IMR-90 (cell line): ENCODE results near the gene TBX4. TPM values are rescaled to one million over a fixed set of nuclear protein-coding genes. Genes with fewer than 3 reads are reported as not detected.

Experiments used
- ATAC-seq: fragments of 200-7000 bp; cut with Tn5 transposase; 2 replicates; pipeline ENCODE4 v1.9.1; 2020; ENCODE audit warnings: low read depth, mild to moderate bottlenecking, moderate library complexity
- BruUV-seq: library from RNA; stranded (reverse); fragments of 400-500 nt; replicated peaks from 2 replicates; lab custom pipeline; 2021; lab: Mats Ljungman, UMichigan
- CTCF ChIA-PET: fragments of 300-600 bp; formaldehyde crosslinking; extraction: SDS; loops from one replicate; lab custom pipeline; 2021; ENCODE audit warnings: antibody characterized with exemption; lab: Yijun Ruan, JAX
- POLR2A ChIA-PET: fragments of 300-600 bp; sonication (Branson Sonifier 250); formaldehyde crosslinking; loops from one replicate; lab custom pipeline; 2022; ENCODE audit warnings: antibody characterized with exemption; ENCODE audit not compliant: unreplicated experiment; lab: Charles Lee
- DNase-seq: peaks from one replicate; pipeline ENCODE4 v3.0.0; 2013
- H2AFZ ChIP-seq: replicated peaks from 2 replicates; pipeline ENCODE3; 2013; ENCODE audit warnings: low read length, mild to moderate bottlenecking; ENCODE audit not compliant: poor library complexity
- H2AK5ac ChIP-seq: 2 replicates; pipeline ENCODE4 v1.6.1; 2013; ENCODE audit warnings: low read depth, low read length, inconsistent platforms
- H2AK9ac ChIP-seq: replicated peaks from 2 replicates; pipeline ENCODE3; 2013; ENCODE audit warnings: mild to moderate bottlenecking, low read depth, low read length, moderate library complexity; ENCODE audit not compliant: poor library complexity
- H2BK120ac ChIP-seq: 2 replicates; pipeline ENCODE4 v1.6.1; 2013; ENCODE audit warnings: low read depth, low read length, inconsistent platforms
- H2BK15ac ChIP-seq: 3 replicates; pipeline ENCODE4 v1.6.1; 2013; ENCODE audit warnings: low read depth, low read length, inconsistent platforms
- H2BK20ac ChIP-seq: 2 replicates; pipeline ENCODE4 v1.6.1; 2013; ENCODE audit warnings: low read depth, mild to moderate bottlenecking, inconsistent platforms, low read length, moderate library complexity
- H2BK5ac ChIP-seq: 2 replicates; pipeline ENCODE4 v1.6.1; 2013; ENCODE audit warnings: mild to moderate bottlenecking, low read depth, low read length, inconsistent platforms; ENCODE audit not compliant: poor library complexity, severe bottlenecking
- H3K14ac ChIP-seq: replicated peaks from 2 replicates; pipeline ENCODE4 v1.6.1; 2013; ENCODE audit warnings: low read depth, low read length, inconsistent platforms
- H3K18ac ChIP-seq: 2 replicates; pipeline ENCODE4 v1.6.1; 2013; ENCODE audit warnings: low read depth, low read length, control low read depth
- H3K23ac ChIP-seq: 2 replicates; pipeline ENCODE4 v1.6.1; 2013; ENCODE audit warnings: low read depth, low read length, inconsistent platforms
- H3K27ac ChIP-seq: 2 replicates; pipeline ENCODE4 v1.5.1; 2013; ENCODE audit warnings: mild to moderate bottlenecking, control low read depth, low read length; ENCODE audit not compliant: insufficient read depth
- H3K27me3 ChIP-seq: 2 replicates; pipeline ENCODE4 v1.6.1; 2013; ENCODE audit warnings: low read length; ENCODE audit not compliant: control insufficient read depth, insufficient read depth
- H3K36me3 ChIP-seq: 2 replicates; pipeline ENCODE4 v1.6.1; 2013; ENCODE audit warnings: low read length, mixed read lengths; ENCODE audit not compliant: control insufficient read depth, insufficient read depth
- H3K4ac ChIP-seq: 2 replicates; pipeline ENCODE4 v1.6.1; 2013; ENCODE audit warnings: low read depth, low read length, inconsistent platforms
- H3K4me1 ChIP-seq: 2 replicates; pipeline ENCODE4 v1.6.1; 2013; ENCODE audit warnings: low read length, mixed read lengths; ENCODE audit not compliant: control insufficient read depth, insufficient read depth
- H3K4me2 ChIP-seq: 2 replicates; pipeline ENCODE4 v1.6.1; 2013; ENCODE audit warnings: low read depth, mild to moderate bottlenecking, control low read depth, low read length, moderate library complexity
- H3K4me3 ChIP-seq: 2 replicates; pipeline ENCODE4 v1.5.1; 2013; ENCODE audit warnings: low read depth, mild to moderate bottlenecking, control low read depth, low read length, moderate library complexity; ENCODE audit not compliant: insufficient read depth
- H3K56ac ChIP-seq: 2 replicates; pipeline ENCODE4 v1.6.1; 2013; ENCODE audit warnings: low read length, inconsistent platforms; ENCODE audit not compliant: insufficient read depth; ENCODE audit errors: extremely low read depth
- H3K79me1 ChIP-seq, 2 experiments: 2 replicates each; pipeline ENCODE4 v1.6.1; 2013; ENCODE audit warnings: low read length in 2 of 2, inconsistent platforms in 1 of 2, low read depth in 1 of 2
- H3K9ac ChIP-seq: 2 replicates; pipeline ENCODE4 v1.6.1; 2013; ENCODE audit warnings: low read depth, low read length, control low read depth
- H3K9me1 ChIP-seq: 2 replicates; pipeline ENCODE4 v1.6.1; 2013; ENCODE audit warnings: low read length, inconsistent platforms; ENCODE audit not compliant: insufficient read depth
- H3K9me3 ChIP-seq: 2 replicates; pipeline ENCODE4 v1.6.1; 2013; ENCODE audit warnings: low read length; ENCODE audit not compliant: control insufficient read depth, insufficient read depth
- H4K20me1 ChIP-seq: 2 replicates; pipeline ENCODE4 v1.6.1; 2013; ENCODE audit warnings: low read length, inconsistent platforms; ENCODE audit not compliant: insufficient read depth
- H4K5ac ChIP-seq: 2 replicates; pipeline ENCODE4 v1.6.1; 2013; ENCODE audit warnings: mild to moderate bottlenecking, low read depth, low read length, control low read depth
- H4K8ac ChIP-seq, 2 experiments: 2 replicates each; pipeline ENCODE4 v1.6.1; 2013; ENCODE audit warnings: low read depth in 2 of 2, low read length in 2 of 2, control low read depth in 1 of 2, inconsistent platforms in 1 of 2
- H4K91ac ChIP-seq: 2 replicates; pipeline ENCODE4 v1.6.1; 2013; ENCODE audit warnings: low read depth, low read length, inconsistent platforms; ENCODE audit not compliant: insufficient read depth
- CEBPB ChIP-seq: IDR thresholded peaks from 2 replicates; pipeline ENCODE4 v1.6.1; 2012; ENCODE audit warnings: low read depth, low read length, improper control_type of control experiment
- CTCF ChIP-seq: conservative IDR thresholded peaks from 2 replicates; pipeline ENCODE4 v1.5.1; 2012; ENCODE audit warnings: mild to moderate bottlenecking, low read depth, low read length, improper control_type of control experiment
- WGBS, 2 experiments: methylation state at CpG; one replicate each; pipeline versions ENCODE4 v1.1.5 to v1.1.7; 2013; ENCODE audit warnings: missing lambda C conversion rate in 2 of 2; ENCODE audit not compliant: insufficient read length in 1 of 2; ENCODE audit errors: extremely low coverage in 2 of 2; 5-methylcytosine and 5-hydroxymethylcytosine counted together
- dilution Hi-C: fragments of 300-500 bp; cut with HindIII; formaldehyde crosslinking; loops from one replicate; pipeline ENCODE4 v1.14.3; 2018; ENCODE audit warnings: low sequenced_read_pairs; ENCODE audit not compliant: unreplicated experiment
- in situ Hi-C: fragments of 300-500 bp; cut with MboI; formaldehyde crosslinking; loops from 3 replicates; pipeline ENCODE4 v1.14.3; 2019; ENCODE audit warnings: low sequenced_read_pairs, inconsistent platforms, mixed read lengths
- intact Hi-C: fragments of 100-400 bp; cut with micrococcal nuclease; formaldehyde crosslinking; loops from 2 replicates; pipeline ENCODE4 v1.10.0; 2022
- polyA plus RNA-seq, 3 experiments: library from polyadenylated mRNA; depleted of rRNA; stranded (reverse); fragments of >200 nt; gene quantifications; 2 replicates each; pipeline ENCODE4 v1.2.3, GENCODE V29; 2012; ENCODE audit warnings: low replicate concordance in 1 of 3
- total RNA-seq: library from RNA; depleted of rRNA; stranded (reverse); fragments of >200 nt; gene quantifications from 2 replicates; pipeline ENCODE4 v1.2.3, GENCODE V29; 2012

TBX4 gene
- total and polyA plus RNA-seq, 2 of the 4 experiments (the other 2 are of a cell fraction), result 0.05 TPM; not detected in 1

GRCh38 chr17:61517843-61518606 lies 65.8 kb downstream of the TBX4 start:
- Histone ChIP-seq H4K8ac (no peak overlapping the region), H3K14ac (no peak overlapping the region), H3K23ac (no peak overlapping the region), H2BK15ac (no peak overlapping the region), H2BK120ac (no peak overlapping the region), H4K20me1 (no peaks in the 10 kb centered on the region), H3K36me3 (no peaks in the 10 kb centered on the region), H3K27me3 (peaks cover 4% of the 10 kb centered on the region), H3K56ac (no peak overlapping the region), H3K9me1 (no peaks in the 10 kb centered on the region), H4K91ac (no peak overlapping the region), H3K18ac (no peak overlapping the region), H3K9ac (no peak overlapping the region), H2BK5ac (no peak overlapping the region), H3K4me2 (no peak overlapping the region), H2AK5ac (no peak overlapping the region), H2BK20ac (no peak overlapping the region), H3K79me1 (no peaks in the 10 kb centered on the region), H4K5ac (no peak overlapping the region), H2AK9ac (no peak overlapping the region), H3K4ac (no peak overlapping the region), H2AFZ (no peak overlapping the region), H3K9me3 (no peaks in the 10 kb centered on the region), H3K4me1 (no peaks in the 10 kb centered on the region), H3K4me3 (no peak overlapping the region), H3K27ac (no peak overlapping the region)
- intact Hi-C loops, result no loop called here
- ChIA-PET CTCF (interaction anchor here (0.5 to 0.6 kb wide), 3 partner anchors 33 to 106 kb away, joined by 3 to 7 read pairs (median 3); no protein-coding TSS in a partner anchor), POLR2A (no interaction called here)
- dilution Hi-C loops, result no loop called here
- no peak for ATAC-seq
- TF ChIP-seq CEBPB (no peak), CTCF (no peak)
- in situ Hi-C loops, result no loop called here
- BruUV-seq, result no TSS peak
- WGBS, 2 experiments, result no CpG with 5 or more reads among the region's 3 CpGs
- DNase-seq, result no peak
